ENCODE data around the gene MCF2L.

Gene MCF2L

GRCh38 chr13:113141601-113141970, 172.6 kb downstream of the MCF2L start:
- no peak for DNase-seq

DNA sequence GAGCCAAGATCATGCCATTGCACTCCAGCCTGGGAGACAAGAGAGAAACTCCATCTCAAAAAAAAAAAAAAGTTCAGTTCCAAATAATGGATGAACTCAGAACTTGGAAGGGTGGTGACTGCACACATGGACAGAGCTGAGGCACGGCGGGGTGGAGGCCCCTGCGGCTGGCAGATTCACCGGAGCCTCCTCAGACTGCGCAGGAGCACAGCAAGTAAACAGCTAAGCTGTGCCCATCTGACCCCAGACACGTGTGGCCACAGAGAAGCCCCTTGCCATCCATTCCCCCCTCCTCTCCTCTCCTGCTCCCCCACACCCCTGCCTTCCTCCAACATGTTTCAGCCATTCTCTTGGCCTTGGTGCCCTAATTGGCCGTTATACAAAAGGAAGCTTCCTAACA, 173.9 kb downstream of the MCF2L start:
- DNase-seq = no peak

DNA sequence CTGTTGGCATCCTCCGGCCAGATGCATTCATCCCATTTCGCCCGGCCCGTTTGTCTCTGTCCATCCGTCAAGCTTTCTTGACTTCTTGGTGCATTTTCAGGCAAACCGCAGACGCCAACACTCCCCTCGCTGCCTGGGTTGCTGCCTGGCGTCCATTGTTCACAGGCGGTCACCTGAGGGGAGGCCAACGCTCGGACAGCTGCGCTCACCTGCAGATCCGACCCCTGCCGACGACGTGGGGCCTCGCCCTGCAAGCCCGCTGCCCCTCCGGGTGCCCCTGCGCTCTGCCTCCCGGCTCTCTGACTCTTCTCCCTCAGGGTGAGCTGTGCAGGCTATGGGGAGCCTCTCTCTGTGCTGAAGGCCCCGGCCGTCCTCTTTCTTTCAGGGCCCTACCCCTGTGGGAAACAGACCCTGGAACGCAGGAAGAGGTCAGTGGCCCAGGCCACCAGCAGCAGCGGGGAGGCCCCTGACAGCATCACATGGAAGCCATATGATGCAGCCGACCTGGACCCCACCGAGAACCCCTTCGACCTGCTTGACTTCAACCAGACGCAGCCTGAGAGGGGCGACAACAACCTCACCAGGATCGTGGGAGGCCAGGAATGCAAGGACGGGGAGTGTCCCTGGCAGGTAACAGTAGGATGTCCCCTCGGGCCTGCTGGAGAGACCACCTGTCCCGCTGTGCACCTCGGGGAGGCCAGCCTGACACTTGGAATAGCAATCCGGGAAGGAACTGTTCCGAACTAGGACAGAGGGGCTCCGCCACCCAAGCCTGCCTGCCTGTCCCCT, 174.6 kb downstream of the MCF2L start:
- DNase-seq = no peak

DNA sequence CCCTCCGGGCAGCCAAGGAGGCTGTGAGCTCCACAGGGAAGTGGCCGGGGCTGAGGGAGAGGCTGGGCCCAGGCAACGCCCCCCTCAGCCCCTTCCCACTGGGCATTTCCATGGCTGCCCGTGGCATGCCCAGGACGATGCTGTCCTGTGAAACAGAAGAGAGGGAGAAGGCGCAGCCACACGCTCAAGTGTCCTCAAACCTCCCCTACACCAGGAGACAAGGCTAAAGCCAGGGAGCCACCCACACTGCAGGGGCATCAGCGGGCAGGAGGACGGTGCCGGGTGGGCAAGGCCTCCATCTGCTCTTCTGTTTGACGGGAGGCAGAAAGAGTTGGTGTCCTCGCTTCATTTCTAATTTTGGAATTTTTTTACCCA, 175.2 kb downstream of the MCF2L start:
- no peak for DNase-seq

DNA sequence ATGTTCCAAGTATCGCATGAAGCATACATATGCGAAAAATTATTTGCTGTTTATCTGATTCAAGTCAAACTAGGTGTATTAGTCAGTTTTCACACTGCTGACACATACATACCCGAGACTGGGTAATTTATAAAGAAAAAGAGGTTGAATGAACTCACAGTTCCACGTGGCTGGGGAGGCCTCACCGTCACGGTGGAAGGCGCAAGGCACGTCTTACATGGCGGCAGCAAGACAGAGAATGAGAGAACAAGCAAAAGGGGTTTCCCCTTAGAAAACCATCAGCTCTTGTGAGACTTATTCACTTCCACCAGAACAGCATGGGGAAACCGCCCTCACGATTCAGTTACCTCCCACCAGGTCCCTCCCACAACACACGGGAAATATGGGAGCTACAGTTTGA, 176.5 kb downstream of the MCF2L start:
- DNase-seq = peak; percentile 53

DNA sequence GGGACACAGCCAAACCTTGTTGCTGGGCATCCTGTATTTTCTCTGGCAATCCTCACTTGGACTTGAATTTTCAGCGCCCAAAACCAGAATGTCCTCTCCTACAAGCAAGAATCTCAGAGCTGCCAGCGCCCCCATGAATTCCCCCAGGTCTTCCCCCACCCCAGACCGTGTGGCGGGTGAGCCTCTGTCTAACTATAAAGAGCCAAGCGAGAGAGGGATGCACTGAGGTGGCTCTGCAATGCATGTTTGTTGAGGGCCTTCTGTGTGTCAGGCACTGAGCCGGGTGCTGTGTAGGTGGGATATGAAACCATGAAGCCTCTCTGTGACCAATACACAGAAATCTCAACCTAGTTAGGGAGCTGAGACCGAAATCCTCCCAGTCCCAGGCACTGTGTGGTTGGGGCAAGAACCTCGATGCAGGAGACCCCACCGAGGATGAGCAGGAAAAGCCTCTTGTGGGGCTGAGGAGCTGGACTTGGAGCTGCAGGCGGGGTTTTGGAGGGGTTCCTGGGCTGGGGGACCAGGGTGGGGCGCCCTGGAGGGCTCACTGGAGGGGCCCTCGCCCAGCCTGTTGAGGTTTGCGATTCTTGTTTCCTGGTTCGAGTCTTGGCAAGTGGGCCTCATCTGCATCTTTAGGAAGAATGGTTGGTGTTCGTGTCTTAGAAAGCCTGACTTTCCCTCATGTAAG, 177.0 kb downstream of the MCF2L start:
- DNase-seq = no peak

DNA sequence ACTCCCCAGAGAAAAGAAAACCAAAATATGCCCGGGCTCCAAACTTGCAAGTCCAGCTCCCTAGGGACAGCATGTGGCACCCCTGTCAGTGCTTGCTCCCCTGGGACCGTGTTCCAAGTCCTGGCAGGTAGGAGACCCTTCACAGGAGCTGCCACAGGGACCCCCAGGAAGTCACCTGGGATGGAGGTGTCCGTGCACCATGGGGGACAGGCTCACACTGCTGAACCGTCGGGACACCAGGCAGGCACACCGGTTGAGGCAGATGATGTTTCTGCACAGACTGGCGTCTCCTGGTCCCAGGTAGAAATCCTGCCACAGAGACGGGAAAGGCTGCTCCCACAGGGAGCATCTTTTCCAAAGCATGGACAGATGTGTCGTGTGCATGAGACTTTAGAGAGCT, 177.7 kb downstream of the MCF2L start:
- no peak for DNase-seq

DNA sequence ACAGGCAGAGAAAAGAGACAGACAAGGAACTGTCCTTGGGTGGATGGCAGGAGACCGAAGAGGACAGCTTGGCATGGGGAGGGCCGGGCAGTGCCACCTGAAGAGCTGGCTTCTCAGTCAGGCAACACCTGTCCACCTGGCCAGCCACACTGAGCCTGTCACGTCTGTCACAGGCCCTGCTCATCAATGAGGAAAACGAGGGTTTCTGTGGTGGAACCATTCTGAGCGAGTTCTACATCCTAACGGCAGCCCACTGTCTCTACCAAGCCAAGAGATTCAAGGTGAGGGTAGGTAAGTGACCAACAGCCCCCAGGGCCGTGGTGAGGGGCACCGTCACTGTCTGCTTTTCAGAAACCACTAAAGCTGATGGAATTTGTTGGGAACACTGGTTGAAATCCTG, 178.2 kb downstream of the MCF2L start:
- no peak for DNase-seq

DNA sequence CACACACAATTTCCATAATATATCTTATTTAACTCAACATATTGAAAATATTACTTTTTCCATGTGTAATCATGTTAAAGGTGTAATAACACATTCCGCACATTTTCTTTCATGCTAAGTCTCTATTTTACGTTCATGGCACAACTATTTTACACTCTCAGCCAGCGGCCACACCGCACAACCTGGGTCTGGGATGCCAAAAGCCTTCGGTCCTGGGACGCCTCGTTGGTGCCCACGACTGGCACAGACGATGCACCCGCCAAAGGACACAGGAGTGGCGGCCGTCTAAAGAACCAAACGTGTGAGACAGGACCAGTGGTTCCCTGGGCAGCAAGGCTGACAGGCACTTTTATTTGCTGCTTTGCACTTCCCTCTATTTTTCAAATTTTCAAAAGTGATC, 179.4 kb downstream of the MCF2L start:
- DNase-seq = no peak

- no peak for DNase-seq
These were observed 180.0 kb downstream of the MCF2L start for GRCh38 chr13:113148940-113149503.
